22Rv1 (cell line): ENCODE data around the gene HPS3.

Source experiments
- H3K27ac ChIP-seq: fragments of 450-650 bp; 2 replicates; pipeline ENCODE4 v1.5.1; 2017
- ZFX ChIP-seq: fragments of 450-650 bp; IDR thresholded peaks from 2 replicates; pipeline ENCODE4 v1.6.1; 2017; ENCODE audit warnings: antibody characterized with exemption, borderline replicate concordance
- TF ChIP-seq, protein P1 (sequence below): fragments of 450-650 bp; IDR thresholded peaks from 2 replicates; pipeline ENCODE4 v1.5.1; 2017; ENCODE audit warnings: mild to moderate bottlenecking

The HPS3 gene

GRCh38 chr3:149167898-149168297, 38.5 kb downstream of the HPS3 start:
- H3K27ac ChIP-seq = no peak overlapping the region
- TF ChIP-seq, protein P1, sequence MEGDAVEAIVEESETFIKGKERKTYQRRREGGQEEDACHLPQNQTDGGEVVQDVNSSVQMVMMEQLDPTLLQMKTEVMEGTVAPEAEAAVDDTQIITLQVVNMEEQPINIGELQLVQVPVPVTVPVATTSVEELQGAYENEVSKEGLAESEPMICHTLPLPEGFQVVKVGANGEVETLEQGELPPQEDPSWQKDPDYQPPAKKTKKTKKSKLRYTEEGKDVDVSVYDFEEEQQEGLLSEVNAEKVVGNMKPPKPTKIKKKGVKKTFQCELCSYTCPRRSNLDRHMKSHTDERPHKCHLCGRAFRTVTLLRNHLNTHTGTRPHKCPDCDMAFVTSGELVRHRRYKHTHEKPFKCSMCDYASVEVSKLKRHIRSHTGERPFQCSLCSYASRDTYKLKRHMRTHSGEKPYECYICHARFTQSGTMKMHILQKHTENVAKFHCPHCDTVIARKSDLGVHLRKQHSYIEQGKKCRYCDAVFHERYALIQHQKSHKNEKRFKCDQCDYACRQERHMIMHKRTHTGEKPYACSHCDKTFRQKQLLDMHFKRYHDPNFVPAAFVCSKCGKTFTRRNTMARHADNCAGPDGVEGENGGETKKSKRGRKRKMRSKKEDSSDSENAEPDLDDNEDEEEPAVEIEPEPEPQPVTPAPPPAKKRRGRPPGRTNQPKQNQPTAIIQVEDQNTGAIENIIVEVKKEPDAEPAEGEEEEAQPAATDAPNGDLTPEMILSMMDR = no peak
- TF ChIP-seq ZFX = no peak

- no peak overlapping the region for H3K27ac ChIP-seq
- TF ChIP-seq, protein P1 = no peak
- no peak for TF ChIP-seq ZFX
These were observed 41.2 kb downstream of the HPS3 start for GRCh38 chr3:149170672-149171071.

DNA sequence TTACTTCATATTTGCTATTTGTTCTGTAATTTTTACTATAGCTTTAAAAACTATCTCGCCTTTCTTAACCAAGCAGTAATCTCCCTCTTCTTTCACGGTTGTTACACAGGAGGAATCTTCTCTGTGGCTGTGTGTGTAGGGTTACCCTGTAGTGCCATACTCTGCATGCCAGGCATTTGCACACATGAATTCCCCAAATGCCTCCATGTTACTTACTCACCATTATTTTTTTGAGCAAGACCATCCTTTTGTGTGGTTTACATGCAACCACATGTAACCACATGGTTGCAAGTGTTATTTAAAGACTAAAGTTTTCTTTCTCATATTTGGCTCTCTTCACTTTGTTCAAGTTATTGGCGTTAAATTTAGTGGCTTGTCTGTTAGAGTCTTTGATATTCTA, 45.5 kb downstream of the HPS3 start:
- TF ChIP-seq, protein P1 = no peak
- TF ChIP-seq ZFX = no peak
- H3K27ac ChIP-seq = no peak overlapping the region

DNA sequence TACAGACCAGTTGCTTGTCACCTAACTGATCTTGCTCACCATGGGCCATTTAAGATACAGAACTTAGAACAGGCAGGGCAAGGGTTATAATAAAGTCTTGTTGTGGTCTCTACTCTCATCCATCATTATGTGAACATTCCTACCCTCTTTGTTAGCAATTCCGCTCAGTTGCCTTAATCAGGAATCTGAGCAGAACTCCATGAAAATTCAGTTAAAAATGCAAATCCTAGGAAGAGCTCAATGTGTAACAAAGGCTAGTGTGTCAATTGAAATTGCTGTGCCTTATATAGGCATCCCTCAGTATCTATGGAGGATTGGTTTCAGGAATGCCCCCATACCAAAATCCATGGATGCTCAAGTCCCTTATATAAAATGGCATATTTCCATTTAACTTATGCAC, 47.7 kb downstream of the HPS3 start:
- H3K27ac ChIP-seq = no peak overlapping the region
- TF ChIP-seq, protein P1 = no peak
- TF ChIP-seq ZFX = no peak

GRCh38 chr3:149179220-149179619, 49.8 kb downstream of the HPS3 start:
- TF ChIP-seq, protein P1 = no peak
- TF ChIP-seq ZFX = no peak

GRCh38 chr3:149180057-149180573, 50.7 kb downstream of the HPS3 start:
- no peak for TF ChIP-seq ZFX
- TF ChIP-seq, protein P1 = no peak
- peak overlapping the region; percentile 48 for H3K27ac ChIP-seq

More at GRCh38 chr3:149179220-149179619, 49.8 kb downstream of the HPS3 start:
- H3K27ac ChIP-seq = peak overlapping the region; percentile 48

GRCh38 chr3:149181182-149181581, 51.7 kb downstream of the HPS3 start:
- H3K27ac ChIP-seq = no peak overlapping the region
- TF ChIP-seq, protein P1 = no peak
- TF ChIP-seq ZFX = no peak
